A673 (cell line): ENCODE measurements around the gene ATF6. TPM values are rescaled to one million over a fixed set of nuclear protein-coding genes. Genes with fewer than 3 reads are reported as not detected.
"Not testable (repeated sequence)": the region's sequence is repeated elsewhere in the genome, so short reads cannot be mapped to it uniquely, and the experiment has no call there.

Experiments used
- BruUV-seq: library from RNA; stranded (reverse); fragments of 400-500 nt; replicated peaks from 2 replicates; lab custom pipeline; 2021; lab: Mats Ljungman, UMichigan
- CTCF ChIA-PET: fragments of 300-600 bp; sonication (Branson Sonifier 250); formaldehyde crosslinking; loops from one replicate; lab custom pipeline; 2022; ENCODE audit warnings: antibody characterized with exemption; lab: Charles Lee
- POLR2A ChIA-PET: fragments of 300-600 bp; sonication (Branson Sonifier 250); formaldehyde crosslinking; loops from one replicate; lab custom pipeline; 2022; ENCODE audit warnings: antibody characterized with exemption; ENCODE audit not compliant: low non-redundant PET; lab: Charles Lee
- DNase-seq: peaks from one replicate; pipeline ENCODE4 v3.0.0-alpha.2; 2015; ENCODE audit warnings: low spot score
- H3K27ac ChIP-seq: fragments of 200-600 bp; sonication (generic); 2 replicates; pipeline ENCODE4 v1.5.1; 2016; ENCODE audit warnings: mixed run types, low read depth, mild to moderate bottlenecking, mixed read lengths, antibody characterized with exemption, low read length; ENCODE audit not compliant: poor library complexity, severe bottlenecking
- H3K27me3 ChIP-seq: fragments of 200-600 bp; sonication (generic); replicated peaks from 2 replicates; pipeline ENCODE4 v1.6.1; 2017; ENCODE audit warnings: mixed run types, low read depth, mild to moderate bottlenecking, mixed read lengths, antibody characterized with exemption, low read length; ENCODE audit not compliant: insufficient read depth, poor library complexity
- H3K36me3 ChIP-seq: fragments of 200-600 bp; sonication (generic); 2 replicates; pipeline ENCODE4 v1.6.1; 2016; ENCODE audit warnings: mixed run types, mild to moderate bottlenecking, mixed read lengths, antibody characterized with exemption, low read length; ENCODE audit not compliant: insufficient read depth, poor library complexity, severe bottlenecking
- H3K4me1 ChIP-seq: fragments of 200-600 bp; sonication (generic); 2 replicates; pipeline ENCODE4 v1.6.1; 2017; ENCODE audit warnings: mixed run types, mild to moderate bottlenecking, mixed read lengths, antibody characterized with exemption, low read length; ENCODE audit not compliant: insufficient read depth, poor library complexity, severe bottlenecking
- H3K4me3 ChIP-seq: fragments of 200-600 bp; sonication (generic); 2 replicates; pipeline ENCODE4 v1.5.1; 2016; ENCODE audit warnings: low read depth, mixed run types, mild to moderate bottlenecking, mixed read lengths, low read length; ENCODE audit not compliant: poor library complexity, severe bottlenecking
- H3K9me3 ChIP-seq: fragments of 200-600 bp; sonication (generic); 2 replicates; pipeline ENCODE4 v1.6.1; 2016; ENCODE audit warnings: mixed run types, low read depth, mild to moderate bottlenecking, mixed read lengths, antibody characterized with exemption, low read length; ENCODE audit not compliant: poor library complexity, severe bottlenecking
- EZH2 ChIP-seq: fragments of 200-600 bp; sonication (generic); IDR thresholded peaks from 2 replicates; pipeline ENCODE4 v1.6.1; 2017; ENCODE audit warnings: borderline replicate concordance, low read depth, mild to moderate bottlenecking, mixed read lengths, antibody characterized with exemption, low read length; ENCODE audit not compliant: poor library complexity, severe bottlenecking
- intact Hi-C: fragments of 100-400 bp; cut with micrococcal nuclease; formaldehyde crosslinking; loops from one replicate; pipeline ENCODE4 v1.10.0; 2022; ENCODE audit not compliant: unreplicated experiment
- total RNA-seq: library from RNA; stranded (reverse); gene quantifications from 2 replicates; pipeline ENCODE4 v1.2.3, GENCODE V29; 2021
- TF ChIP-seq, protein P1 (sequence below): fragments of 300-800, 200-600 bp; sonication (generic); conservative IDR thresholded peaks from 2 replicates; pipeline ENCODE4 v1.5.1; 2017; ENCODE audit warnings: low read depth, mild to moderate bottlenecking, antibody characterized with exemption, low read length, moderate library complexity, mixed read lengths

The ATF6 gene
- total RNA-seq, 1 experiment from 2014 or later: 21.8 TPM

DNA sequence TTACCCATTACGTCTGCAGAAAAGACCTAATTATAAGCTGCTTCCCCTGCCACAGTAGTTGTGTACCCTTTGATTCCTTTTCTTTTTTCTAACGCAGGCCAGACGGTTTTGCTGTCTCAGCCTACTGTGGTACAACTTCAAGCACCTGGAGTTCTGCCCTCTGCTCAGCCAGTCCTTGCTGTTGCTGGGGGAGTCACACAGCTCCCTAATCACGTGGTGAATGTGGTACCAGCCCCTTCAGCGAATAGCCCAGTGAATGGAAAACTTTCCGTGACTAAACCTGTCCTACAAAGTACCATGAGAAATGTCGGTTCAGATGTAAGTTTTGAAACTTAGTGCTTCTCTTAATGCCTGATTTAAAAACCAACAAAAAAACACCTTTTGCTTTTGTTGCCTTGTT, 35.8 kb downstream of the ATF6 start:
- Histone ChIP-seq H3K4me3 (no peak overlapping the region), H3K36me3 (peaks cover 6% of the 10 kb centered on the region), H3K4me1 (no peaks in the 10 kb centered on the region), H3K9me3 (no peaks in the 10 kb centered on the region), H3K27ac (no peak overlapping the region), H3K27me3 (no peaks in the 10 kb centered on the region)
- intact Hi-C loops: no loop called here
- DNase-seq: no peak
- BruUV-seq: no TSS peak
- POLR2A ChIA-PET: no interaction called here
- CTCF ChIA-PET: no interaction called here
- TF ChIP-seq, protein P1, sequence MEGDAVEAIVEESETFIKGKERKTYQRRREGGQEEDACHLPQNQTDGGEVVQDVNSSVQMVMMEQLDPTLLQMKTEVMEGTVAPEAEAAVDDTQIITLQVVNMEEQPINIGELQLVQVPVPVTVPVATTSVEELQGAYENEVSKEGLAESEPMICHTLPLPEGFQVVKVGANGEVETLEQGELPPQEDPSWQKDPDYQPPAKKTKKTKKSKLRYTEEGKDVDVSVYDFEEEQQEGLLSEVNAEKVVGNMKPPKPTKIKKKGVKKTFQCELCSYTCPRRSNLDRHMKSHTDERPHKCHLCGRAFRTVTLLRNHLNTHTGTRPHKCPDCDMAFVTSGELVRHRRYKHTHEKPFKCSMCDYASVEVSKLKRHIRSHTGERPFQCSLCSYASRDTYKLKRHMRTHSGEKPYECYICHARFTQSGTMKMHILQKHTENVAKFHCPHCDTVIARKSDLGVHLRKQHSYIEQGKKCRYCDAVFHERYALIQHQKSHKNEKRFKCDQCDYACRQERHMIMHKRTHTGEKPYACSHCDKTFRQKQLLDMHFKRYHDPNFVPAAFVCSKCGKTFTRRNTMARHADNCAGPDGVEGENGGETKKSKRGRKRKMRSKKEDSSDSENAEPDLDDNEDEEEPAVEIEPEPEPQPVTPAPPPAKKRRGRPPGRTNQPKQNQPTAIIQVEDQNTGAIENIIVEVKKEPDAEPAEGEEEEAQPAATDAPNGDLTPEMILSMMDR: no peak
- no peak for TF ChIP-seq EZH2

DNA sequence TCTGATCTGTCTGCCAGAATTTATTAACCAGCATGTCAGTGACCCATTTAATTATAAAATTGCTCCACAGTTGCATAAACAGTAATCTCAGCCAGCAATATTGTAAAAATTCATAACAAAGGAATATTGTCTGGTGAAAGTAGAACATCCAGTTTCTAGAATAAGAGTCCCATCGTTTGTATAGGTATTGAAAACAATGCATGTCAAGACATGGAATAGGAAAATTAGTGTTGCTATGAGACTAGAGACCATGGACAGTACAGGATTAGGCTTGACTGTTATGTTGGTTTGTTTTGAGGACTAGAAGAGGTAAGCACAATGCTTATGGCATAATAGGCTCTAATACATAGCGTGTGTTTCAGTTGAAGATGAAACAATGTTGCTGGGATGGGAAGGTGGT, 37.1 kb downstream of the ATF6 start:
- intact Hi-C loops: no loop called here

DNA sequence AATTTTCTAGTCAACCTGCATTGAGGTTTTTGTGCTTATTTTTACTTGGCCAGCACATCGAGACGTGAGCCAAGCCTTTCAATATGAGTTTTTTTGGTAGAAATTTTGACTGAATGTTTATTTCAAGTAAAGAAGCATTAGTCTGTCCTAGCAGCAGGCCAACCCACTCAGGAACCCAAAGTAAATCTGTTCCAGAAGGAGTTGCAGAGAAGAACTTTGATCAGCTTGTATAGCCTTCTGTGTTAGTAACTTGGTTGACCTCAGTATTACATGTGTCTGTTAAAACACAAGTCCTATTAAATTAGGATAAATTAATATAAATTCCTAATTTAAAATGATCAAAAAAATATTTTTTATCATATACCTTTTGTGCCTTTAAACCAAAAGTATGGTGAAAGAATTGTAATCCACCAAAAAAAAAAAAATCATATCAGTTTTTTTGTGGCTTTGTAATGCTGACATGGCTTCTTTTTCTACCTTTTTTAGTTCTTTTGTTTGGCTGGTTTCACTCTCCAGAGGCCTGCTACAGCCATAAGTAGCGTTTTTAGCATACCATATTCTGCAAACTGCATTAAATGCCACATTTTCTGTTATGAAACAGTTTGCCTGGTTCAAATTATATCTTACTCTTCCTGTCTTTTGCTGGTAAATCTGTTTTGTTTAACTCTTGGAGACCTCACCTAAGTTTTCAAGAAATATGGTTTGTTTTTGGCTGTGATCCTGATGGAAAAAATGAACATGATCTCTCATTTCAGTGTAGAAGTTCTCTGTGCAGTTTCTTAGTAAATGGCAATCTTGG, 39.5 kb downstream of the ATF6 start:
- H3K27me3 ChIP-seq: no peaks in the 10 kb centered on the region
- H3K4me3 ChIP-seq: no peak overlapping the region
- peaks cover 4% of the 10 kb centered on the region for H3K9me3 ChIP-seq
- BruUV-seq: no TSS peak
- TF ChIP-seq EZH2: no peak
- TF ChIP-seq, protein P1: no peak
- no peaks in the 10 kb centered on the region for H3K4me1 ChIP-seq
- ChIA-PET CTCF (no interaction called here), POLR2A (no interaction called here)
- no peak for DNase-seq
- peaks cover 5% of the 10 kb centered on the region for H3K36me3 ChIP-seq
- H3K27ac ChIP-seq: no peak overlapping the region
- intact Hi-C loops: no loop called here

More for the DNA sequence above, 37.1 kb downstream of the ATF6 start:
- BruUV-seq: no TSS peak
- ChIA-PET CTCF (no interaction called here), POLR2A (no interaction called here)
- H3K27ac ChIP-seq: no peak overlapping the region
- no peaks in the 10 kb centered on the region for H3K27me3 ChIP-seq
- no peak for TF ChIP-seq EZH2
- TF ChIP-seq, protein P1: no peak
- no peak overlapping the region for H3K4me3 ChIP-seq
- peaks cover 5% of the 10 kb centered on the region for H3K36me3 ChIP-seq
- no peaks in the 10 kb centered on the region for H3K4me1 ChIP-seq
- H3K9me3 ChIP-seq: no peaks in the 10 kb centered on the region
- no peak for DNase-seq

DNA sequence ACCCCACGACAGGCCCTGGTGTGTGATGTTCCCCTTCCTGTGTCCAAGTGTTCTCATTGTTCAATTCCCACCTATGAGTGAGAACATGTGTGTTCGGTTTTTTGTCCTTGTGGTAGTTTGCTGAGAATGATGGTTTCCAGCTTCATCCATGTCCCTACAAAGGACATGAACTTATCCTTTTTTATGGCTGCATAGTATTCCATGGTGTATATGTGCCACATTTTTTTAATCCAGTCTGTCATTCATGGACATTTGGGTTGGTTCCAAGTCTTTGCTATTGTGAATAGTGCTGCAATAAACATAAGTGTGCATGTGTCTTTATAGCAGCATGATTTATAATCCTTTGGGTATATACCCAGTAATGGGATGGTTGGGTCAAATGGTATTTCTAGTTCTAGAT, 43.1 kb downstream of the ATF6 start:
- H3K36me3 ChIP-seq, POLR2A ChIA-PET, H3K4me1 ChIP-seq, H3K9me3 ChIP-seq, BruUV-seq, CTCF ChIA-PET, H3K27ac ChIP-seq, DNase-seq, intact Hi-C loops, H3K4me3 ChIP-seq, H3K27me3 ChIP-seq: not testable (repeated sequence)

DNA sequence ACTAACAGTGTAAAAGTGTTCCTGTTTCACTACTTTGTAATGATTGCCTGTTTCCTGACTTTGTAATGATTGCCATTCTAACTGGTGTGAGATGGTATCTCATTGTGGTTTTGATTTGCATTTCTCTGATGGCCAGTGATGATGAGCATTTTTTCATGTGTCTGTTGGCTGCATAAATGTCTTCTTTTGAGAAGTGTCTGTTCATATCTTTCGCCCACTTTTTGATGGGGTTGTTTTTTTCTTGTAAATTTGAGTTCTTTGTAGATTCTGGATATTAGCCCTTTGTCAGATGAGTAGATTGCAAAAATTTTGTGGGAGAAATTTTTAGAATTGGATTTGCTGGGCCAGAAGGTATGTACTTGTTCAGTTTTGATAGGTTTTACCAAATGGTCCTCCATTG, 43.5 kb downstream of the ATF6 start:
- H3K27ac ChIP-seq, H3K4me1 ChIP-seq, H3K4me3 ChIP-seq, H3K36me3 ChIP-seq, POLR2A ChIA-PET, BruUV-seq, DNase-seq, intact Hi-C loops, H3K27me3 ChIP-seq, H3K9me3 ChIP-seq, CTCF ChIA-PET: not testable (repeated sequence)
